Activated T-cell treated with anti-CD3 and anti-CD28 coated beads for 4 hours (primary cell): Measurements from ENCODE around the gene TNFRSF18.
"Not testable (repeated sequence)": the region's sequence is repeated elsewhere in the genome, so short reads cannot be mapped to it uniquely, and the experiment has no call there.

Experiments
- DNase-seq: peaks from one replicate; pipeline ENCODE4 v3.0.0-alpha.2; 2020

TNFRSF18 gene

DNA sequence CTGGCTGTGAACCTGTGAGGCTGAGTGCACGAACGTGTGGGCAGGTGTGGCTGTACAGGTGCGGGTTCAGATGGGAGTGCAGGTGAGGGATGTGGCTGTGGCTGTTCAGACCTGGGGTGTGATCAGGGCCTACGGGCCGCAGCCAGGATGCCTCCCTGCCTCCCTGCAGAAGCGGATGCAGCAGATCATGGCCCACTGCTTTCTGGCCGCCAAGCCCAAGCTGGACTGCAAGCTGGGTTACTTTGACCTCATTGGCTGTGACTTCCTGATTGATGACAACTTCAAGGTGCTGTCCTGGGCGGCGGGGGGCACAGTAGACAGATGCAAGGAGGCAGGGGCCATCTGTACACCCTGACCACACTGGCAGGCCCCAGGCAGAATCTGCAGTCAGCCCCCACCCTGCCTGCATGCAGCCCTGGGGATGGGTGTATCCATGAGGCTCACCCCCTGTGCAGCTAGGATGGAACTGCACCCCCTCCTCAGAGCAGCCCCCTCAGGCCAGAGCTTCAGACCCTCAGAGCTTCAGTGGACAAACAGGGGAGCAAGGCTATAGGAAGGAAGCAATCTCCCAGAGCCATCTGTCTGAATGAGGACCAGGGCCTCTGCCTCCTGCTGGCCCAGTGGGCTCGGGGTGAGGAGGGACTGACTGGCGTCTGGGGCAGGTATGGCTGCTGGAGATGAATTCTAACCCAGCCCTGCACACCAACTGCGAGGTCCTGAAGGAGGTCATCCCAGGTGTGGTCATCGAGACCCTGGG is 9.8 kb downstream of the TNFRSF18 start:
- no peak for DNase-seq

DNA sequence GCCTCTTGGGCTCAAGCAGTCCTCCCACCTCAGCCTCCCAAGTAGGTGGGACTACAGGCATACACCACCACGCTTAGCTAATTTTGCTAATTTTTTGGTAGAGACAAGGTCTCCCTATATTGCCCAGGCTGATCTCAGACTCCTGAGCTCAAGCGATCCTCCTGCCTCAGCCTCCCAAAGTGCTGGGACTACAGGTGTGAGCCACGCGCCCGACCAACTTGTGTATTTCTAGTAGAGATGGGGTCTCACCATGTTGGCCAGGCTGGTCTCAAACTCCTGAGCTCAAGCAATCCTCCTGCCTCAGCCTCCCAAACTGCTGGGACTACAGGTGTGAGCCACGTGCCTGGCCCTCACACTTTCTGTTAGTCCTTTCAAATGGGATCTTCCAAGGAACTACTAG is 10.7 kb downstream of the TNFRSF18 start:
- DNase-seq = not testable (repeated sequence)

DNA sequence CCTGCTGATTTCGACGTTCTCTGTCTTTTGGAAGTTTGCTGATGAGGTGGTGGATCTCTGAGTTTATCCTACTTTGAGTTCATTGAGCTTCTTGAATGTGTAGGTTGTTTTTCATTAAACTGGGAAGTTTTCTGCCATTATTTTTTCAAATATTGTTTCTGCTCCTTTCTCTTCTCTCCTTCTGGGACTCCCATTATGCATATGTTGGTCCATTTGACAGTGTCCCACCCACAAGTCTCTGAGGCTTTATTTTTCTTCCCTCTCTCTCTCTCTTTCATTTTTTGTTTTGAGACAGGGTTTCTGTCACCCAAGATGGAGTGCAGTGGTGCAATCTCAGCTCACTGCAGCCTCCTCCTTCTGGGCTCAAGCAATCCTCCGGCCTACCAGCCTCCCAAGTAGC is 11.7 kb downstream of the TNFRSF18 start:
- no peak for DNase-seq

DNA sequence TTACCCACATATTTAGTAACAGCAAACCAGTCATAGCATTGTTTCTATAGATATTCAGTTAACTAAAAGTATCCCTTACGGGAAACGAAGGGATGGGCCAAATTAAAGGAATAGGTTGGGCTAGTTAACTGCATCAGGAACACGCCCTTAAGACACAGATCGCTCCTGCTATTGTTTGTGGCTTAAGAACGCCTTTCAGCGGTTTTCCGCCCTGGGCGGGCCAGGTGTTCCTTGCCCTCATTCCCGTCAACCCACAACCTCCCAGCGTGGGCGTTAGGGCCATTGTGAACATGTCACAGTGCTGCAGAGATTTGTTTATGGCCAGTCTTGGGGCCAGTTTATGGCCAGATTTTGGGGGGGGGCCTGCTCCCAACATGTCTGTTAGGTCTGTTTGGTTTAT is 14.7 kb downstream of the TNFRSF18 start:
- no peak for DNase-seq

DNA sequence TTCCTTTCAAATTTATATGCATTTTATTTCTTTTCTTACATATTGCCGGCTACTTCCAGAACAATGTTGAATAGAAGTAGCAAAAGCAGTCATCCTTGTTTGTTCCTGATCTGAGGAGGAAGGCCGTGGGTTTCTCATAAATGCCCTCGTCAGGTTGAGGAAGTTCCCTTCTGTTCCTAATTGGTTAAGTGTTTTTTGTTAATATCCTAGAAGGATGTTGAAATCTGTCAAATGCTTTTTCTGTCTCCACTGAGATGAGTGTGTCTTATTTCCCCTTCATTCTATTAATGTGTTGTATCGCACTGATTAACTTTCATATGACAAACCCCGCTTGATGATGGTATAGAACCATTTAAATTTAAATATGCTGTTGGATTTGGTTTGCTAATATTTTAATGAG is 17.3 kb downstream of the TNFRSF18 start:
- no peak for DNase-seq

DNA sequence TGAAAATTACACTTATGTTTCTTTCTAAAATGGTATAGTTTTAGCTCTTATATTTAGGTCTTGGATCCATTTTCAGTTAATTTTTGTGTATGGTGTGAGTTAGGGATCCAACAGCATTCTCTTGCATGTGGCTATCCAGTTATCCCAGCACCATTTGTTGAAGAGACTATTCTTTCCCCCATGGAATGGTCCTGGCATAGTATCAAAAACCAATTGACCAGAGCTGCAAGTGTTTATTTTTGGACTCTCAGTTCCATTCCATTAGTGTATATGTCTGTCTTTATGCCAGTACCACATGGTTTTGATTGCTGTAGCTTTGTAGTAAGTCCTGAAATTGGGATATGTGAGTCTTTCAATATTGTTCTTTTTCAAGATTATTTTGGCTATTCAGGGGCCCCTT is 18.5 kb downstream of the TNFRSF18 start:
- DNase-seq = no peak

DNA sequence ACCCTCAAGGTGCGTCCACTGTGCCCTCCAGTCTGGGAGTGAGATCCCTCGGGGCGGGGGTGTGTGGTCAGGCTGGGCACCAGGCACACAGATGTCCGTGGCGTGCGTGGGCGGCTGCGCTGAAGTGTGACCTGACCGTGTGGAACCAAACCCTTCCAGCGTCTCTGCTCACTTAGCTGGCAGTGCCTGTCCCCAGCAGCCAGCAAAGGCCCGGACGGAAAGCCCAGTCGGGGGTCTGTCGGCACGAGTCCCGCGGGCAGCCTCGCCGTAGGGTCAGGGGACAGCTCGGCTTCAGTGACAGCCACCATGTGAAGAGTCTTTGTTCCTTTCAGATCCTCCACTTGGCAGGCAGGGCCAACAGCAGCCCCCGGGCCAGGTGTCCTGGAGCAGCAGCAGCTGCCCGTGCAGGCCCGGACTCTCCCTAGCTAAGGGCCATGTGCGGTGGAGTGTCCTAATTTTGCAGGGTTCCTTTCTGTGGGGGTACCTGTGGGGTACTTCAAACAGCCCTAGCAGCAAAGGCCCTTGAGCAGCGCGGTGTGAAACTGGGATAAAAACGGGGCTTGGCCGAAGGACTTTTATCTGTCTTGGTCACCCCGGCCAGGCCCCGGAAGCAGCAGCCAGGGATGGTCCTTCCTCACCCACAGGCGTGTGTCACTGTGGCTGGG is 21.2 kb downstream of the TNFRSF18 start:
- DNase-seq = no peak

DNA sequence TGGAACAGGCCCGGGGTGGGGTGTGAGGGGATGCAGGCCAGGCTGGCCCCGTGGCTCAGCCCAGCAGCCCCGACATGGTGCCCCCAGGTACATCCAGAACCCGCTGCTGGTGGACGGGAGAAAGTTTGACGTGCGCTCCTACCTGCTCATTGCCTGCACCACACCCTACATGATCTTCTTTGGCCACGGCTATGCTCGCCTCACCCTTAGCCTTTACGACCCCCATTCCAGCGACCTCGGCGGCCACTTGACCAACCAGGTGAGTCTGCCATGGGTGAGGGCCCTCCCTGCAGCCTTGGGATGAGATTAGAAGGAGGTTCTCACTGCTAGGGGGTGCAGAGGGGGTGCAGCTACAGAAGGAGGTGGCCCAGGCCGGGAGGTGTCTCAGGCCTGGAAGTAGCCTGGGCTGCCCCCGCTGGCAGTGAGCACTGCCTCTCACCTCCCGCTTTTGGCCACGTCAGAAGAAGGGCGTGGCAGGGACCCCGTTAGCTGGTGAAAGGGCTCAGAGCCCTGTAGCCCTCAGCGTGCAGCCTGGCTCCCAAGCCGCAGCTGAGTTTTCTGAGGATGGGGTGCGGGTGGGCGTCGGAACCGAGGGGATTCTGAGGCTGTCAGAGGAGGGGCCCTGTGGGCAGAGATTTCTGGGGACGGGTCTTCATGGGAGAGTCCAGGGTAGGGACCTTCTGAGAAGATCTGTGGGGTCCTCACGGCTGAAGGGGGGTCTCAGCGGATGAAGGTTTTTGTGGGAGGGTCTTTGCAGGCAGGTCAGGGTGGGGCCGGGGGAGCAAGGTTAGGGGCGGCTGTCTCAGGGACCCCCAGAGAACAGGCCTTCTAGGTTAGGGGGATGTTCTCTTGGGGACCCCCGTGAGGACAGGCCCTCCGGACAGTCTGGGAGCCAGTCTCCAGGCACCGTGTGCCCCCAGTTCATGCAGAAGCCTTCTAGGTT is 22.3 kb downstream of the TNFRSF18 start:
- no peak for DNase-seq

DNA sequence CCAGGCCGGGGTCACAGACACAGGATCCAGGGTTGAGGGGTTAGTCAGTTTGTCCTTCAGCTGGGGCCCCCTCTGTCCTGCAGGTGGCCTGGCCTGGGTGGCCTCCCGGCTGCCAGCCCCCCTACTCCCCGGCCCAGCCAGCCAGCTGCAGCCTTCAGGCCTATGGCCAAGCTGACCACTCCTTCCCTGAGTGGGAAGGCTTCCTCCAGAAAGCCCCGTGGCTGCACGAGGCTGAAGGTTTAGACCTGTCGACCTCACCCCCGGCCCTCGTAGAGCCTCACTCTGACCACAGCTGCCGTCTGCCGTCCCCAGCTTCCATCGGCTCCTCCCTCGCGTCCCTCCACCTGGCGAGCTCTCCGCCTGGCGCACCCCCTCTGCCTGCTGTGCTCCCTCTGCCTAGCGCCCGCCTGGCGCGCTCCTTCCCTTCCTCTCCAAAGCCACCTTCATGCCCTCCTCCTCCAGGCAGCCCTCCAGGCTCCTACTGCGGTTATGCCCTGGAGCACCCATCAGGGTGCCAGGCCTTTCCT is 23.1 kb downstream of the TNFRSF18 start:
- DNase-seq = no peak

DNA sequence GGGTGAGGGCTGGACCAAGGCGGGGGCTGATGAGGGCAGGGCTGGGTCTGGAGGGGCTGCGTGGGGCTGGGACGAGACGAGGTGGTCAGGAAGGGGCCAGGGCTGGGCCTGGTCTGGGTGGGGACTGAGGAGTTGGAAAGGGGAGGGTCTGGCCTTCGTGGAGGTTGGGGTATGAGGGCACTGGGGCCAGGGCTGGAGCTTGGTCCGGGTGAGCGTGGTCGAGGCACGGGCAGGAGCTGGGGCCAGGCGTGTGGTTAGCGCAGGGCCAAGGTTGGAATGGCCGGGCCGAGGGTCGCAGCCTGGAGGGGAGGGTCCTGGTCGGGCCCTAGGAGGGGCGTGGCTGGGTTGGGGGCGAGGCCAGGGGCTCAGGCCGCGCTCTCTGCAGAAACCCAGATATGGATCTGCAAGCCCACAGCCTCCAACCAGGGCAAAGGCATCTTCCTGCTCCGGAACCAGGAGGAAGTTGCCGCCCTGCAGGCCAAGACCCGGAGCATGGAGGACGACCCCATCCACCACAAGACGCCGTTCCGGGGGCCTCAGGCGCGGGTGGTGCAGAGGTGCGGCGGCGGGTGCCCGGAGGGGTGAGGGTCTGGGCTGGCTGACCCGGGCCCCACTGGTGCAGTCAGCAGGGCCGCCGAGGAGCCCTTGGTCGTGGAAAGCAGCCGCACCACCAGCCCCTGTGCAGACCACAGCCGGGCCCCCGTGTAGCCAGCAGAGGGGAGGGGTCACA is 23.7 kb downstream of the TNFRSF18 start:
- no peak for DNase-seq

DNA sequence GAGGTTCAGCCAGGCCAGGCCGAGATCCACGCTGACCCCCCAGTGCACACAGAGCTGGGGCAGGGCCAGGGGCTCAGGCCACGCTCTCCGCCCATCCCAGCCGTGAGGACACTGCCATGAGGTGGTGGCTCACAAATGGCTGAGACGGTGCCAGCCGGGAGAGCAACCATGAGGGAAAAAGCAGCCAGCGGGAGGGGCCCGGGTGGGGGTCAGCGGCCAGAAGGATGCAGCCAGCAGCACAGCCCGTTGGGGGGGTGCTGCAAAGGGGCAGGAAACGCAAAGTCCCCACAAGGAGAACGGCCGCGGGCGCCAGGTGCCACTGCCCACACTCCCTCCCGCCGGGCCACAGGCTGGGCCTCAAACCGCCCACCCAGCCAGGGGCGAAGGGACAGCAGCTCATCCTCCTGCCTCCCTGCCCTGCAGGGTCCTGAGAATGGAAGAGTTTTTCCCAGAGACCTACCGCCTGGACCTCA is 24.4 kb downstream of the TNFRSF18 start:
- no peak for DNase-seq

DNA sequence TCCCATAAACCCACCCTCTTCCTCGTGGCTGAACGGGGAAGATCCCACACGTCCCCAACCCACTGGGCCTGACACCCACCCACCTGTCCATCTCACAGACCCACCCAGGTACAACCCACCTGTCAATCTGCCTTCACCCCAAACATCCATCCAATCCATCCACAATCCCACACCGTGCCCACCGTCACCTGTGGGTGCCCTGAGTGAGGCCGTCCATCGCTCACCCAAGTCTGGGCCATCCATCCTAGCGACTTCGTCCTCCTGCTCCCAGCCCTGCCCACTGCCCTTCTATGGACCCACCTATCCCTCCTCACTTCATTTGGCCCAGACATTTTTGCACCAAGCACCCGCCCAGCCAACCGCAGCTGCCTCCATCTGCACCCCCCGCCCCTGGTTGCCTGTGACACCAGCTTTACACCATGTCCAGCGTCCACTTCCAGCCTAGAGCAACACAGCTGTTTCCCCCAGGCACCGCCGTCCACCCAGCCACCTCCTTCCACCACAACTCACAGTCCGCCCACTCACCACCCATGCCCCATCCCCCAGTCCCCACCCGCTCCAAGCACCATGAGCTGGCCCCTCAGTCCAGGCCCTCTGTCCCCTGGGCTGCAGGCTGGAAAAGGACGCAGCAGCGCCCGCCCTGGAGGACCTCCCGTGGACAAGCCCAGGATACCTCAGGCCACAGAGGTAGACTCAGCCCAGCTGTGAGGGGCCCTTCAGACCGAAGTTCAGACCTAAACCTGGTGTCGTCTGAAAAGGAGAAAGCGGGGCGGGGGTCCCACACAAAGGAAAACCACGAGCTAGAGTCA is 25.1 kb downstream of the TNFRSF18 start:
- no peak for DNase-seq

DNA sequence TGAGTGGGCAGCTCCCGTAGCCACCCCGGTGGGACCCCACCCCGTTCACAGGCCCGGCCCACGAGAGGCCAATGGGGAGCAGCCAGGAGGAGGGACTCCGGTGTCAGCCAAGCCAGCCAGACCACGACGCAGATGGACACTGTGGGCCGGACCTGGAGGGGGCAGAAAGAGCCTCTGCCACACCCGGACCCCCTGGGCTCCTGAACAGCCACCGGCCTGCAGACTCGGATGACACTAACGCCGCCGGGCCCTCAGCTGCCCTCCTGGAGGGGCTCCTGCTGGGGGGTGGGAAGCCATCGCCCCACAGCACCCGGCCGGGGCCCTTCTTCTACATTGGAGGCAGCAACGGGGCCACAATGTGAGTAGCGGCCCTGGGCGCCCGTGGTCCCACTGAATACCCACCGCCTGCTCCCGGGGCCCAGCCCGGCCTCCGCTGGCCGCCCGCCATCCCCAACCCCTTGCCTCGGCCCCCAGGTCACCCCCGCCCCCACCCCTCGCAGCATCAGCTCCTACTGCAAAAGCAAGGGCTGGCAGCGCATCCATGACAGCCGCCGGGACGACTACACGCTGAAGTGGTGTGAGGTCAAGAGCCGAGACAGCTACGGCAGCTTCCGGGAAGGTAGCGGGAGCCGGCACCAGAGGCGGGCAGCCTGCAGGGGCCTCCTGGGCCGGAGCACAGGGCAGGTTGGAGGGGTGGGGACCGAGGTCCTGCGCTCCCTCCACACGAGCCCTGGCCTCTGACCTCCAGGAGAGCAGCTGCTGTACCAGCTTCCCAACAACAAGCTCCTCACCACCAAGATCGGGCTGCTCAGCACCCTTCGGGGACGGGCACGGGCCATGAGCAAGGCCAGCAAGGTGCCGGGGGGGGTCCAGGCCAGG is 26.2 kb downstream of the TNFRSF18 start:
- no peak for DNase-seq

DNA sequence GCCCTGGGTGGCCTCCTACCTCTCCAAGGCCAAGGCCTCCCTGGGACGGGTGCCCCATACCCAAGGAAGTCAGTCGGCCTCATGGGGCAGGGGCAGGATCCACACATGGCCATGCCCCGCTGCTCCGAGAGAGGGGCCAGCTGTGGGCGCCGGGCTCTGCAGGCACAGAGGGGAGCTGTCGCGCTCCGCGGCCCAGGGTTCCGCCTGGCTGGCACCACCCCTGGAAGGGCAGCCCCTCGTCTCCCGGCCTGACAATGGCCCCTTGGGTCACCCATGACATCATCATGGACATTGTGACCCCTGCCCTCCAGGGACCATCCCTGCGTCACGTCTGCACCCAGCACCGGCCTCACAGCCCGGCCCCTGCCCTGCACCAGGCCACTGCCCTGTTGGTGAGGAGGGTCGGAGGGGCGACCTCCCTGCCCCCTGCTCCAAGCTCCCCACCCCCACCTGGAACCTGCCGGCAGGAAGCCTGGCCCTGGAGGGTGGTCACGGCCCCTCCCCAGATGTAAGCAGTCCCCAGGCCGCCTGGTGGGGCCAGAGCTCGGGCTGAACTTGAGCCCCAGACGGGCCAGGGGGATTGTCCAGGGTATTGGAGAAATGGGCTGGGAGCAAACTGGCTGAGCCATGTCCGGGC is 26.9 kb downstream of the TNFRSF18 start:
- no peak for DNase-seq

DNA sequence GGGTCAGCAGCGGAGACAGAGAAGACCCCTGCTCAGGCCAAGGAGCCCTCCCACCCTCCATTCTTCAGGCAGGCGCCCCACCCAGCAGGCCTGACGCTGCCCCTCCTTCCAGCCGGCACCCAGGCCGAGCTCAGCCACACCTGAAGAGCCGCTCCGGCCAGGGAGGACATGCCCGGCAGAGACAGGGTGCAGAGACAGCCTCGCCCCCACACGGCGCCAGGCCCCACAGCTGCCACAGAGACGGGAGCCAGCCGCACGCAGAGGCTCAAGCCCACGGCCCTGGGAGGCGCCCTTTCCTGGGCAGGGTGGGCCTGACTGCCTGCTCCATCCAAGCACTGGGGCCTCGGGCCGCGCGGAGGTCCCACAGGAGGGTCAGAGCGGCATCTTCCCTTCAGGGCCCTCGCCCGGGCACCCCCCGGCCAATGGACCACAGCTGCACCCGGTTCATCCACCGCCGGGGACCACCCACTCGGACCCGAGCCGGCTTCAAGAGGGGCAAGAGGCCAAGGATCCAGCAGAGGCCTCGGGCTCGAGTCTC is 27.5 kb downstream of the TNFRSF18 start:
- DNase-seq = no peak

DNA sequence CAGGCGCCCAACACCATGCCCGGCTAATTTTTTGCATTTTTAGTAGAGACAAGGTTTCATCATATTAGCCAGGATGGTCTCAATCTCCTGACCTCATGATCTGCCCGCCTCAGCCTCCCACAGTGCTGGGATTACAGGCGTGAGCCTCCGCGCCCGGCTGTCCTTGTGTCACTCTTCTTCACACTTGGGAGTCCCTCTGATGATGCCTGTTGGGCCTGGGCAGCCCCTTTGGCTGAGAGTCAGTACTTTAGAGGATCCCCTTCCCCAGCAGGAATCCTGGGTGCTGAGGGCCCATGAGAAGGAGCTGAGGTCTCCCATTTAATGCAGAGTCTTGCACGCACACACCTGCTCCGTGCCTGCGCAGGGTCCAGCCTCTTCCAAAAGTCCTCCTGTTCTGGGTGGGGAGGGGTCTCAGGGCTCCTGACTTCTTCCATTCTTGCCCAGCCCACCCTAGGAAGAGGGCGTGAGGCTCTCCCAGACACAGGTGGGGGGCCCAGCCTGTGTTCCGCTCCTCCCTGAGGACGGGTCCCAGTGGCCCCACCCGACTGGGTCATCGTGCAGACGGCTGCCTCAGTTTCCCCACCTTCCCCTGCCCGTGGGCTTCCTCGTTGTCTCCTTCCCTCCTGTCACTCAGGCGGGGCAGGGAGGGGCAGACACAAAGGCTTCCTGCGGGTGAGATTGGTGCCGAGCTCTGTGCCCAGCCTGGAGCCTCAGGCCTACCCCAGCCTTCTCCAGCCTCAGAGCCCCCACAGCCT is 28.8 kb downstream of the TNFRSF18 start:
- no peak for DNase-seq

DNA sequence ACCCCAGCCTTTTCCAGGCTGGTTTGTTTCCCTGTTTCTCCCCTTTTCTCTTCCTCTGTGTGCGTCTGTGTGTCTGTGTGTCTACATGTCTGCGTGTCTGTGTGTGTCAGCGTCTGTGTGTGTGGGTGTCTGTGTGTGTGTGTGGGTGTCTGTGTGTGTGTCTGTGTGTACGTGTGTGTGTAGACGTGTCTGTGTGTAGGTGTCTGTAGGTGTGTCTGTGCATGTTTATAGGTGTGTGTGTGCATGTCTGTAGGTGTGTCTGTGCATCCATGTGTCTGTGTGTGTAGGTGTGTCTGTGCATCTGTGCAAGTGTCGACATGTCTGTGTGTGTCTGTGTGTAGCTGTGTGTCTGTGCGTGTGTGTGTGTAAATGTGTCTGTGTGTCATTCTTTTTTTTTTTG is 29.5 kb downstream of the TNFRSF18 start:
- no peak for DNase-seq

DNA sequence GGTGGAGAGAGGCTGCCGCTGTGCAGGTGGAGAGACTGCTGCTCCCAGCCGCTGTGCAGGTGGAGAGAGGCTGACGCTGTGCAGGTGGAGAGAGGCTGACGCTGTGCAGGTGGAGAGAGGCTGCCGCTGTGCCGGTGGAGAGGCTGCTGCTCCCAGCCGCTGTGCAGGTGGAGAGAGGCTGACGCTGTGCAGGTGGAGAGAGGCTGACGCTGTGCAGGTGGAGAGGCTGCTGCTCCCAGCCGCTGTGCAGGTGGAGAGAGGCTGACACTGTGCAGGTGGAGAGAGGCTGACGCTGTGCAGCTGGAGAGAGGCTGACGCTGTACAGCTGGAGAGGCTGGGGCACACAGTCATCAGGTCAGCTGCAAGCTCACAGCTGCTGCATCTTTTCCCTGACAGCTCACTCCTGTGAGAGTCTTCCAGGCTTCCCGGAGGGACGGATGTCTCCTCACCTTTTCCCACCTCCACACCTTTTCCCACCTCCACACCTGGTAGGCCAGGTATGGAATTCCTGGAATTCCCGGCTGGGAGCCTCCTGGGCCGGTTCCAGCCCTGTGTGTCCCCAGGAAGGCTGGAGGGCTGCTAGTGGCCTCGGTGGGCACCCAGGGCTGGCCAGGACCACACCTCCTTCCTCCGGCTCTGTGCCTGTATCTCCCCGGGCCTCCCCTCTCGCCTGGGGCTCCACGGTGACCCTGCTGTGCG is 30.2 kb downstream of the TNFRSF18 start:
- not testable (repeated sequence) for DNase-seq
